Upper lobe of left lung (tissue), 6 donors: Measurements from ENCODE around the gene SPATA46. TPM values are rescaled to one million over a fixed set of nuclear protein-coding genes. Genes with fewer than 3 reads are reported as not detected.

Source experiments
- ATAC-seq, 2 donors: fragments of 200-7000 bp; cut with Tn5 transposase; one replicate each; pipeline ENCODE4 v1.9.1; 2022; ENCODE audit warnings: mild to moderate bottlenecking in 2 of 2, moderate library complexity in 2 of 2; ENCODE audit not compliant: low FRiP score in 2 of 2
- DNase-seq, 2 donors: peaks; one replicate each; pipeline ENCODE4 v3.0.0-alpha.2; 2019 to 2020
- H3K27ac ChIP-seq, 4 donors: fragments of 200-600 bp; sonication (generic); one replicate each; pipeline ENCODE4 v1.5.1; 2016 to 2019
- H3K27me3 ChIP-seq, 4 donors: fragments of 200-600 bp; sonication (generic); one replicate each; pipeline ENCODE4 v1.5.1; 2017 to 2019
- H3K36me3 ChIP-seq, 4 donors: fragments of 200-600 bp; sonication (generic); one replicate each; pipeline ENCODE4 v1.5.1; 2016 to 2019
- H3K4me1 ChIP-seq, 4 donors: fragments of 200-600 bp; sonication (generic); one replicate each; pipeline ENCODE4 v1.5.1; 2018 to 2019
- H3K4me3 ChIP-seq, 4 donors: fragments of 200-600 bp; sonication (generic); one replicate each; pipeline ENCODE4 v1.5.1; 2017 to 2019; ENCODE audit warnings: mild to moderate bottlenecking in 2 of 4, moderate library complexity in 1 of 4
- H3K9me3 ChIP-seq, 4 donors: fragments of 200-600 bp; sonication (generic); one replicate each; pipeline ENCODE4 v1.5.1; 2018 to 2019
- EP300 ChIP-seq, 4 donors: sonication (generic); formaldehyde crosslinking; IDR thresholded peaks; one replicate each; pipeline ENCODE4 v1.5.1; 2017; ENCODE audit warnings: antibody characterized with exemption in 4 of 4, control low read depth in 2 of 4
- POLR2A ChIP-seq, 4 donors: fragments of 450-650 bp; IDR thresholded peaks; one replicate each; pipeline ENCODE4 v1.5.1; 2016 to 2017; ENCODE audit warnings: antibody characterized with exemption in 4 of 4, mild to moderate bottlenecking in 2 of 4
- POLR2AphosphoS5 ChIP-seq, 2 donors: sonication (generic); formaldehyde crosslinking; IDR thresholded peaks; one replicate each; pipeline ENCODE4 v1.5.1; 2017; ENCODE audit warnings: antibody characterized with exemption in 2 of 2
- WGBS, 2 donors: methylation state at CpG; one replicate each; pipeline ENCODE4 v1.1.5; 2017 to 2018; 5-methylcytosine and 5-hydroxymethylcytosine counted together
- total RNA-seq, 6 donors: library from RNA; depleted of rRNA in 4 of 6; stranded (reverse); fragments of >200 nt in 4 of 6; gene quantifications; one replicate each; pipeline versions ENCODE4 v1.1.0 to v1.2.1, GENCODE V29; 2016 to 2021
- TF ChIP-seq, protein P1 (sequence below), 6 experiments: fragments of 450-650 bp in 4 of 6; fragments of 200-600 bp in 2 of 6; sonication (generic) in 2 of 6; IDR thresholded peaks; one replicate each; pipeline ENCODE4 v1.5.1; 2016 to 2019; ENCODE audit warnings: antibody characterized with exemption in 6 of 6
- donor health status: DM: no; HTN: no; CAD: no; lungs with moderate emphysema.
- donor health status: DM: no; HTN: yes; CAD: no; lungs with severe emphysema.

Gene SPATA46
- total RNA-seq, 6 donors from 2014 or later, result not detected

DNA sequence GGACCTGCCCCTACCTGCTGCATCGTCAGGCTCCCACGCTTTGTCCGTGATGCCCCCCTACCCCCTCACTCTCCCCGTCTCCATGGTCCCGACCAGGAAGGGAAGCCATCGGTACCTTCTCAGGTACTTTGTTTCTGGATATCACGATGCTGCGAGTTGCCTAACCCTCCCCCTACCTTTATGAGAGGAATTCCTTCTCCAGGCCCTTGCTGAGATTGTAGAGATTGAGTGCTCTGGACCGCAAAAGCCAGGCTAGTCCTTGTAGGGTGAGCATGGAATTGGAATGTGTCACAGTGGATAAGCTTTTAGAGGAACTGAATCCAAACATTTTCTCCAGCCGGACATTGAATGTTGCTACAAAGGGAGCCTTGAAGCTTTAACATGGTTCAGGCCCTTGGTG lies 8.9 kb downstream of the SPATA46 start:
- TF ChIP-seq, protein P1, sequence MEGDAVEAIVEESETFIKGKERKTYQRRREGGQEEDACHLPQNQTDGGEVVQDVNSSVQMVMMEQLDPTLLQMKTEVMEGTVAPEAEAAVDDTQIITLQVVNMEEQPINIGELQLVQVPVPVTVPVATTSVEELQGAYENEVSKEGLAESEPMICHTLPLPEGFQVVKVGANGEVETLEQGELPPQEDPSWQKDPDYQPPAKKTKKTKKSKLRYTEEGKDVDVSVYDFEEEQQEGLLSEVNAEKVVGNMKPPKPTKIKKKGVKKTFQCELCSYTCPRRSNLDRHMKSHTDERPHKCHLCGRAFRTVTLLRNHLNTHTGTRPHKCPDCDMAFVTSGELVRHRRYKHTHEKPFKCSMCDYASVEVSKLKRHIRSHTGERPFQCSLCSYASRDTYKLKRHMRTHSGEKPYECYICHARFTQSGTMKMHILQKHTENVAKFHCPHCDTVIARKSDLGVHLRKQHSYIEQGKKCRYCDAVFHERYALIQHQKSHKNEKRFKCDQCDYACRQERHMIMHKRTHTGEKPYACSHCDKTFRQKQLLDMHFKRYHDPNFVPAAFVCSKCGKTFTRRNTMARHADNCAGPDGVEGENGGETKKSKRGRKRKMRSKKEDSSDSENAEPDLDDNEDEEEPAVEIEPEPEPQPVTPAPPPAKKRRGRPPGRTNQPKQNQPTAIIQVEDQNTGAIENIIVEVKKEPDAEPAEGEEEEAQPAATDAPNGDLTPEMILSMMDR (IDR thresholded peaks at IDR 0.05), result no peak
- TF ChIP-seq POLR2AphosphoS5 (IDR thresholded peaks at IDR 0.05) (no peak), POLR2A (IDR thresholded peaks at IDR 0.05) (no peak), EP300 (IDR thresholded peaks at IDR 0.05) (no peak)
- H3K4me1 ChIP-seq, result no peaks in the 10 kb centered on the region
- H3K27me3 ChIP-seq, result no peaks in the 10 kb centered on the region
- 80 to 86% methylated on average over 10 of the region's 10 CpGs for WGBS, 2 donors
- DNase-seq, result no peak
- no peak overlapping the region for H3K4me3 ChIP-seq
- no peak overlapping the region for H3K27ac ChIP-seq
- no peaks in the 10 kb centered on the region for H3K9me3 ChIP-seq
- no peaks in the 10 kb centered on the region for H3K36me3 ChIP-seq
- ATAC-seq, result no peak

DNA sequence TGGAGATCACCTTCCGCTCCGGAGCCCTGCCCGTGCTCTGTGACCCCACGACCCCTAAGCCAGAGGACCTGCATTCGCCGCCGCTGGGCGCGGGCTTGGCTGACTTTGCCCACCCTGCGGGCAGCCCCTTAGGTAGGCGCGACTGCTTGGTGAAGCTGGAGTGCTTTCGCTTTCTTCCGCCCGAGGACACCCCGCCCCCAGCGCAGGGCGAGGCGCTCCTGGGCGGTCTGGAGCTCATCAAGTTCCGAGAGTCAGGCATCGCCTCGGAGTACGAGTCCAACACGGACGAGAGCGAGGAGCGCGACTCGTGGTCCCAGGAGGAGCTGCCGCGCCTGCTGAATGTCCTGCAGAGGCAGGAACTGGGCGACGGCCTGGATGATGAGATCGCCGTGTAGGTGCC lies 9.6 kb downstream of the SPATA46 start:
- ATAC-seq (no peak), DNase-seq (peak in 1 of 2 donors; percentile 76)
- no peaks in the 10 kb centered on the region for H3K36me3 ChIP-seq
- peak overlapping the region in 1 of 4 donors; percentile 26 for H3K4me3 ChIP-seq
- WGBS, 2 donors, result 90 to 92% methylated on average over 23 to 36 of the region's 36 CpGs
- TF ChIP-seq POLR2A (IDR thresholded peaks at IDR 0.05), result no peak
- TF ChIP-seq, protein P1 (IDR thresholded peaks at IDR 0.05), result no peak
- no peak for TF ChIP-seq POLR2AphosphoS5 (IDR thresholded peaks at IDR 0.05)
- H3K9me3 ChIP-seq, result no peaks in the 10 kb centered on the region
- H3K27ac ChIP-seq, result no peak overlapping the region
- H3K27me3 ChIP-seq, result no peaks in the 10 kb centered on the region
- H3K4me1 ChIP-seq, result no peaks in the 10 kb centered on the region

DNA sequence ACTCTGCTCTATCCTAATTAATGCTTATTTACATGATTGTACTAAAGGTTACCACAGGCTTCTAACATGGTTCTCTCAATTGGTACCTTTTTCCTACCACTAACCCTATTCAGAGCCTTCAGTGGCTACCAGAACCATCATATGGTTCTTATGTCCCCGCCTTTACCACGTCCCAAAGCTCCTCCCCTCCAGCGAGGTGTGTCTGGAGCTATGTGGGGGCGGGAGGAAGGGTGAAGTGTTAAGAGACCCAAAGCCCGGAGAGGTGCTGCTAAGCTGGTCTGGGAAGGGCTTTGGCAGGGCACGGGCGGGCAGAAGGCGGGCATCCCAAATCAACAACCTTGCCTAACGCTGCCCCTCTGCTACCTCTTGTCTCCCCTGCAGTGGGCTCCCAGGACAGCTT lies 10.0 kb downstream of the SPATA46 start:
- Histone ChIP-seq H3K4me3 (peak overlapping the region in 1 of 4 donors; percentile 26), H3K9me3 (no peaks in the 10 kb centered on the region), H3K27me3 (no peaks in the 10 kb centered on the region), H3K4me1 (no peaks in the 10 kb centered on the region), H3K27ac (no peak overlapping the region), H3K36me3 (no peaks in the 10 kb centered on the region)
- DNase-seq (no peak), ATAC-seq (no peak)
- WGBS, 2 donors, result 83 to 86% methylated on average over 8 to 9 of the region's 9 CpGs
- TF ChIP-seq EP300 (IDR thresholded peaks at IDR 0.05), result no peak
- TF ChIP-seq, protein P1 (IDR thresholded peaks at IDR 0.05), result no peak
- no peak for TF ChIP-seq POLR2A (IDR thresholded peaks at IDR 0.05)
- no peak for TF ChIP-seq POLR2AphosphoS5 (IDR thresholded peaks at IDR 0.05)

DNA sequence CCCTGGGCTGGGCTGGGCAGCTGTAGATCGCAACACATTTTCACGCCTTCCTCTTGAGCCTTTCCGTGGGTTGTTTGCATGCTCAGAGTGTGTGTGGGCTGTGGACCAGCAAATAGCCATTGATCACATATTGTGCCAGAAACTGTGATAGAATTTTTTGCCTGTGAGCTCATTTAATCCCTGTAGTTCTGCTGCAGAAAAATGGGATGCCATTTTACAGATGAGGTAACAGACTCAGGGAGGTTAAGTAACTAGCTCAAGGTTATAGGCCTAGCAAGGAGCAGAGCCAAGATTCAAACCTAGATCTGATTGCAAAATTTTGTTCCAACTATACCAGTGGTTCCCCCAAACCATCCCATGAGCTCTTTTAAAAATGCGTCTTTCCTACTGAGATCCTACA lies 10.5 kb downstream of the SPATA46 start:
- H3K4me1 ChIP-seq, result no peaks in the 10 kb centered on the region
- DNase-seq (no peak), ATAC-seq (no peak)
- no peak overlapping the region for H3K27ac ChIP-seq
- H3K9me3 ChIP-seq, result no peaks in the 10 kb centered on the region
- H3K36me3 ChIP-seq, result no peaks in the 10 kb centered on the region
- TF ChIP-seq, protein P1 (IDR thresholded peaks at IDR 0.05), result no peak
- TF ChIP-seq POLR2A (IDR thresholded peaks at IDR 0.05), result no peak
- TF ChIP-seq EP300 (IDR thresholded peaks at IDR 0.05), result no peak
- no peak for TF ChIP-seq POLR2AphosphoS5 (IDR thresholded peaks at IDR 0.05)
- WGBS, 2 donors, result 65 to 69% methylated on average over 4 of the region's 4 CpGs
- H3K27me3 ChIP-seq, result no peaks in the 10 kb centered on the region
- no peak overlapping the region for H3K4me3 ChIP-seq

DNA sequence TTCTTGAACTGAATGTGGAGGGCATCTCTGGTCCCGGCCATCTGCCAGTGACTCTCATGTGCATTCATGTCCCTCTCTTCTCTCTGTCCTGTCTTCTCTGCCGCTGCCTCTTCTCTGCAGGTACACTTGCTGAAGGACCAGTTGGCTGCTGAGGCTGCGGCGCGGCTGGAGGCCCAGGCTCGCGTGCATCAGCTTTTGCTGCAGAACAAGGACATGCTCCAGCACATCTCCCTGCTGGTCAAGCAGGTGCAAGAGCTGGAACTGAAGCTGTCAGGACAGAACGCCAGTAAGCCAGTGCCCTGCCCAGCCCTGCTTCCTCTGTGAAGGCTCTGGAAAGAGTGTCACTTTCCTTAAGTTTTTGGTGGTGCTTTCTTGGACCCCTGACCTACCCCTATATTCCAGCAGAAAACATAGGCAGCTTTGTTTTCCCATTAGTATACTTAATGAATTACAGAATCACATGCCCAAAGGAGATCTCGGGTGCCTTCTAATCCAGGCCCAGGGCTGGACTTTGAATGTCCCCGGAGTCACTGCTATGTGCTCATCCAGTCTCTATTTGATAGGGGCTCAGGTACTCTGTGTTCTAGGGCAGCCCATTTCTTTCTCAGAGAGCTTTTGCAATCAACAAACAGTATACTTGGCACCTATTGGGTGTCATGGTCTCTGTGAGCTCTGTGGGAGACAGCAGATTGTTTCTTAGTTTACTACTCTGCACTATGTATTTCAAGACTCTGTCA lies 11.2 kb downstream of the SPATA46 start:
- Histone ChIP-seq H3K27ac (no peak overlapping the region), H3K4me1 (no peaks in the 10 kb centered on the region), H3K36me3 (no peaks in the 10 kb centered on the region), H3K9me3 (no peaks in the 10 kb centered on the region), H3K4me3 (no peak overlapping the region), H3K27me3 (no peaks in the 10 kb centered on the region)
- TF ChIP-seq, protein P1 (IDR thresholded peaks at IDR 0.05), result no peak
- DNase-seq (peak in 1 of 2 donors; percentile 66), ATAC-seq (no peak)
- WGBS, 2 donors, result 84 to 89% methylated on average over 4 to 10 of the region's 10 CpGs
